Adrenal gland (tissue), 5 donors: ENCODE measurements around the gene VPS8.

Source experiments
- CTCF ChIP-seq, 6 experiments: fragments of 450-650 bp in 4 of 6; fragments of 200-600 bp in 2 of 6; sonication (generic) in 1 of 6; IDR thresholded peaks; 1 replicate in 5 of 6; 2 replicates in 1 of 6; pipeline versions ENCODE4 v1.5.1 to v1.8.0; 2016 to 2021; ENCODE audit warnings: antibody characterized with exemption in 6 of 6, mild to moderate bottlenecking in 2 of 6, moderate library complexity in 1 of 6
- POLR2A ChIP-seq, 2 donors: fragments of 450-650 bp; IDR thresholded peaks; one replicate each; pipeline ENCODE4 v1.6.1; 2017; ENCODE audit warnings: antibody characterized with exemption in 2 of 2, mild to moderate bottlenecking in 2 of 2, moderate library complexity in 1 of 2
- donor health status: DM: no; HTN: no; CAD: no.

- TF ChIP-seq CTCF (IDR thresholded peaks at IDR 0.05) = no peak
- no peak for TF ChIP-seq POLR2A (IDR thresholded peaks at IDR 0.05)
These were observed 135.0 kb downstream of the VPS8 start for GRCh38 chr3:184946917-184947316.
